SK-N-SH treated with all-trans-retinoic acid at 6 μM for 48 hours (cell line): ENCODE measurements around the gene ITPKB.

Experiments used
- ARNTL ChIP-seq: fragments of 450-650 bp; formaldehyde crosslinking; IDR thresholded peaks from 2 replicates; pipeline ENCODE4 v1.5.0; 2020; ENCODE audit warnings: low read depth, mild to moderate bottlenecking, moderate library complexity, borderline replicate concordance
- CREB5 ChIP-seq: fragments of 250-450 bp; sonication (Bioruptor Pico); IDR thresholded peaks from 2 replicates; pipeline ENCODE4 v1.5.1; 2020; ENCODE audit warnings: low read depth, mild to moderate bottlenecking, moderate library complexity
- ISL1 ChIP-seq: fragments of 250-450 bp; sonication (Bioruptor Pico); IDR thresholded peaks from 2 replicates; pipeline ENCODE4 v2.1.2; 2022; ENCODE audit warnings: mild to moderate bottlenecking, moderate library complexity
- TCF4 ChIP-seq: fragments of 250-450 bp; sonication (Bioruptor Pico); IDR thresholded peaks from 2 replicates; pipeline ENCODE4 v1.8.0; 2021; ENCODE audit warnings: mild to moderate bottlenecking, moderate library complexity, borderline replicate concordance
- ZFP3 ChIP-seq: fragments of 250-450 bp; sonication (Bioruptor Pico); IDR thresholded peaks from 2 replicates; pipeline ENCODE4 v1.5.0; 2020; ENCODE audit warnings: mild to moderate bottlenecking, moderate library complexity
- ZFP30 ChIP-seq: fragments of 450-650 bp; formaldehyde crosslinking; IDR thresholded peaks from 2 replicates; pipeline ENCODE4 v1.5.0; 2022; ENCODE audit warnings: mild to moderate bottlenecking, moderate library complexity
- ZNF70 ChIP-seq: fragments of 450-650 bp; formaldehyde crosslinking; IDR thresholded peaks from 2 replicates; pipeline ENCODE4 v1.5.0; 2020; ENCODE audit warnings: mild to moderate bottlenecking, moderate library complexity

GRCh38 chr1:226649780-226650179 is 89.3 kb downstream of the ITPKB start:
- no peak for TF ChIP-seq ZFP3 (CRISPR knock-in tag)
- no peak for TF ChIP-seq ISL1 (CRISPR knock-in tag)
- no peak for TF ChIP-seq ZNF70 (CRISPR knock-in tag)
- TF ChIP-seq CREB5: no peak
- TF ChIP-seq ARNTL (CRISPR knock-in tag): no peak
- no peak for TF ChIP-seq ZFP30 (CRISPR knock-in tag)
- no peak for TF ChIP-seq TCF4
